ENCODE results near the gene ADAMTS3.

DNA sequence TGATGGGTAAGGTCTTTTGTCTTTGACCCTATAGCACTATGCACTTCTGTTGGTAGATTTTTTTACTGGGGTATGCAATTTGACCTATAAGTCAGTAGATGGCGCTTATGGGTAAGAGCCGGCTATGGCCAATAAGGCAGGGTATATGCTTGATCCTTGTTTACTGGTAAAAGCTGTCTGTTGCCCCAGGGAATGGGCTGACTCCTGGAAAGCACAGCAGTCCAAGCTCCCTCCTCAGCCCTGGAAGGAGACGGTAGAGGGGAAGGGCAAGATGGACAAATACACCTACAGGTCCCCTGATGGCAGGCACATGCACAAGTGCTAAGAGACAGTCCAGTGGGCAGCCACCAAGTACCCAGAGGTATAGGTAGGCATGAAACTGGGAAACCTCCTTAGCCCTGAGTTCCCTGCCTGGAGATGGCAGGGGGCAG, 63.7 kb downstream of the ADAMTS3 start:
- TF ChIP-seq, protein P1, sequence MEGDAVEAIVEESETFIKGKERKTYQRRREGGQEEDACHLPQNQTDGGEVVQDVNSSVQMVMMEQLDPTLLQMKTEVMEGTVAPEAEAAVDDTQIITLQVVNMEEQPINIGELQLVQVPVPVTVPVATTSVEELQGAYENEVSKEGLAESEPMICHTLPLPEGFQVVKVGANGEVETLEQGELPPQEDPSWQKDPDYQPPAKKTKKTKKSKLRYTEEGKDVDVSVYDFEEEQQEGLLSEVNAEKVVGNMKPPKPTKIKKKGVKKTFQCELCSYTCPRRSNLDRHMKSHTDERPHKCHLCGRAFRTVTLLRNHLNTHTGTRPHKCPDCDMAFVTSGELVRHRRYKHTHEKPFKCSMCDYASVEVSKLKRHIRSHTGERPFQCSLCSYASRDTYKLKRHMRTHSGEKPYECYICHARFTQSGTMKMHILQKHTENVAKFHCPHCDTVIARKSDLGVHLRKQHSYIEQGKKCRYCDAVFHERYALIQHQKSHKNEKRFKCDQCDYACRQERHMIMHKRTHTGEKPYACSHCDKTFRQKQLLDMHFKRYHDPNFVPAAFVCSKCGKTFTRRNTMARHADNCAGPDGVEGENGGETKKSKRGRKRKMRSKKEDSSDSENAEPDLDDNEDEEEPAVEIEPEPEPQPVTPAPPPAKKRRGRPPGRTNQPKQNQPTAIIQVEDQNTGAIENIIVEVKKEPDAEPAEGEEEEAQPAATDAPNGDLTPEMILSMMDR (IDR thresholded peaks at IDR 0.05) = peak in 1 of 3 experiments; percentile 18
- TF ChIP-seq POLR2A (IDR thresholded peaks at IDR 0.05) = no peak
